NCI-H2227 (cell line): ENCODE data around the gene HNRNPUL2.
A peak's percentile ranks its signal among the peaks of the same experiment; 100 is the strongest.

ENCODE experiments used
- DNase-seq: peaks from one replicate; lab custom pipeline; 2025; ENCODE audit not compliant: unreplicated experiment; lab: John Stamatoyannopoulos, UW

The HNRNPUL2 gene

DNA sequence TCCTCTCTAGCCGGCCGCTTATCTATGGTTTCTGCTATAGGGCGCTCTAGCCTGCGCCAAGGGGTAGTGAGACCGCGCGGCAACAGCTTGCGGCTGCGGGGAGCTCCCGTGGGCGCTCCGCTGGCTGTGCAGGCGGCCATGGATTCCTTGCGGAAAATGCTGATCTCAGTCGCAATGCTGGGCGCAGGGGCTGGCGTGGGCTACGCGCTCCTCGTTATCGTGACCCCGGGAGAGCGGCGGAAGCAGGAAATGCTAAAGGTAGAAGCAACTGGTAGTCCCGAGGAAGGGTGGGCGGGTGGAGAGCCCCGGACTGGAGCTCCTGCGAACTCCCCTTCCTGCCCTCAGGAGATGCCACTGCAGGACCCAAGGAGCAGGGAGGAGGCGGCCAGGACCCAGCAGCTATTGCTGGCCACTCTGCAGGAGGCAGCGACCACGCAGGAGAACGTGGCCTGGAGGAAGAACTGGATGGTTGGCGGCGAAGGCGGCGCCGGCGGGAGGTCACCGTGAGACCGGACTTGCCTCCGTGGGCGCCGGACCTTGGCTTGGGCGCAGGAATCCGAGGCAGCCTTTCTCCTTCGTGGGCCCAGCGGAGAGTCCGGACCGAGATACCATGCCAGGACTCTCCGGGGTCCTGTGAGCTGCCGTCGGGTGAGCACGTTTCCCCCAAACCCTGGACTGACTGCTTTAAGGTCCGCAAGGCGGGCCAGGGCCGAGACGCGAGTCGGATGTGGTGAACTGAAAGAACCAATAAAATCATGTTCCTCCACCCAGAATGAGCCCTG is 55.5 kb downstream of the HNRNPUL2 start, which contains the start of the genes LBHD1 and UQCC3:
TSS of gene LBHD1 (minus strand) at position 660 of the 782 bp plus-strand sequence. CDS start 2,236 bp downstream, outside the sequence.
TSS of gene UQCC3 (plus strand) at position 66 of the 782 bp plus-strand sequence. CDS start at position 139, 73 bp downstream.
- DNase-seq, result peak; percentile 95

DNA sequence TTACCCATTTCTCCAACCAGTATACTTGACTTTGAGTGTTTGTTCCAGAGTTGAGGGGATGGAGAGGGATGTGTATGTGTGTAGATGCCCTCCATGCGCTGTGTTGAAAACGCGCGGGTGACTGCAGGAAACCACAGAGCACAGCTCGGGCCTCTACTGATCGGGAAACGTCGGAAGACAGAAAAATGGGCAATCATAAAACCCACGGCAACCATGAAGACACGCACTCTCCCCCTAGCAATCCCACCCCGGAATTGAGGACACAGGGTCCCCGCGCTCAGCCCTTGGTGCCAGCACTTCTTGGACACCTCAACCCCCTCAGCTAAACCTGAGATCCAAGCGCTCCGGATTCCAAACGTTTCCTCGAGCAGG is 56.0 kb downstream of the HNRNPUL2 start:
- no peak for DNase-seq

DNA sequence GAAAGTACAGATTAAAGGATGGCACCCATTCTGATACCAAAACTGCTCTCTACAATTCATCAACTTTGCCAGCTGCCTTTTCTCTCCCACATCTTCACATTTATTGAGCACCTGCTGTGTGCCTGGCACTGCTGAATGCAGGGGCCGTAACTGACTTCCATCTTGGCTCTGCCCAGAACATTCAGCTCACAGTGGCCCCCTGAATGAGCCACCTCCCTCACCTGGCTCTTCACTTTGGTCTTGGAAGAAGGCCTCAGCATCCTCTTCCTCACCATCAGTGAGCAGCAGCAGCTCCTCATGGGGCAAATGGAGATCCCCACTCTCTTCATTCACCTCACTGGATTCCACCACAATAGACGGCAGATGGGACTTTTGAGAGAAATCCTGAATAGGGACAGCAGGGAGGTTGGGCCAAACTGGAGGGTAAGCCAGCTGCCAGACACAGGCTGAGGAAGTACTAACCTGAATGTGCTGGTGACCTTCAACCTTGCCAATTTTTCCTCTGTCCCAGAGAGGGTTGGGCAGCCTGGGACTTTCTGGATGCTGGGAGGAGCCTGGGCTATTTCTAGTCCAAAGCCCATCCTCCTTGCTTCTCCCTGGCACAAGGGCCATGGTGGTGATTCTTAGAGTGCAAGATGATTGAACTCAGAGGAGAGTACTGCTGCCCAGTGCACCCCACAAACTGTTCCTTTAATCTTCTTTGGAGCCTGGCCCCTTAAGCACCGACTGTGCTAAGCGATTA is 57.7 kb downstream of the HNRNPUL2 start:
- peak; percentile 27 for DNase-seq

DNA sequence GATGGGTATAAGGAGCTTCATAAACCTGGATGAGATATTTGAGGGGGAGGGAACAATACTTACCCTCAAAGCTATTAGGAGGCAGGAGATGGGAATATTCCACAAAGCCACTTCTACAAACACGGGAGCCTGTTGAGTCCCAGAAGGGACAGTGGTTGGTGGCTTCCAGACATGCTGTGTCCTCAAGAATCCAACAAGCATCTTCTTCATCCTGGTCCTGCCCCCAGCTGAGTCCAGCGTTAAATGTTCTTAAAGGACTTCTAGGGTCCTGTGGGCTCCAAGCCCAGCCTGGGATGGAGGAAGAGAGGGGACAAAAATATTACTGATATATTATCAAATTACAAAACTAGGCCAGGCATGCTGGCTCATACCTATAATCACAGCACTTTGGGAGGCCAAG is 59.8 kb downstream of the HNRNPUL2 start:
- no peak for DNase-seq

DNA sequence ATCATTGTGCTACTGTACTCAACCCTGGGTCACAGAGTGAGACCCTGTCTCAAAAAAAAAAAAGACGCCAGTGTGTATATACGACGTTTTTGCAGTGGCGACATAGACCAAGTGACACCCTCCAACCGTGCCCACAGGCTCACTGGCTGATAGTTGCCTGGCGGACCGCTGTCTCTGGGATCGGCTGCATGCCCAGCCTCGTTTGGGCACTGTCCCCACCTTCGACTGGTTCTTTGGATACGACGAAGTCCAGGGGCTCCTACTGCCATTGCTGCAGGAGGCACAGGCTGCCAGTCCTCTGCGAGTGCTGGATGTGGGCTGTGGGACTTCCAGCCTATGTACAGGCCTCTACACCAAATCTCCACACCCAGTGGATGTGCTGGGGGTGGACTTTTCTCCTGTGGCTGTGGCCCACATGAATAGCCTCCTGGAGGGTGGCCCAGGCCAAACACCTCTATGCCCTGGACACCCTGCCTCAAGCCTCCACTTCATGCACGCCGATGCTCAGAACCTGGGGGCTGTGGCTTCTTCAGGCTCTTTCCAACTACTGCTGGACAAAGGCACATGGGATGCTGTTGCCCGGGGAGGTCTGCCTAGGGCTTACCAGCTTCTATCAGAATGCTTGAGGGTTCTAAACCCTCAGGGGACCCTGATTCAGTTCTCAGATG is 60.9 kb downstream of the HNRNPUL2 start:
- DNase-seq, result no peak

DNA sequence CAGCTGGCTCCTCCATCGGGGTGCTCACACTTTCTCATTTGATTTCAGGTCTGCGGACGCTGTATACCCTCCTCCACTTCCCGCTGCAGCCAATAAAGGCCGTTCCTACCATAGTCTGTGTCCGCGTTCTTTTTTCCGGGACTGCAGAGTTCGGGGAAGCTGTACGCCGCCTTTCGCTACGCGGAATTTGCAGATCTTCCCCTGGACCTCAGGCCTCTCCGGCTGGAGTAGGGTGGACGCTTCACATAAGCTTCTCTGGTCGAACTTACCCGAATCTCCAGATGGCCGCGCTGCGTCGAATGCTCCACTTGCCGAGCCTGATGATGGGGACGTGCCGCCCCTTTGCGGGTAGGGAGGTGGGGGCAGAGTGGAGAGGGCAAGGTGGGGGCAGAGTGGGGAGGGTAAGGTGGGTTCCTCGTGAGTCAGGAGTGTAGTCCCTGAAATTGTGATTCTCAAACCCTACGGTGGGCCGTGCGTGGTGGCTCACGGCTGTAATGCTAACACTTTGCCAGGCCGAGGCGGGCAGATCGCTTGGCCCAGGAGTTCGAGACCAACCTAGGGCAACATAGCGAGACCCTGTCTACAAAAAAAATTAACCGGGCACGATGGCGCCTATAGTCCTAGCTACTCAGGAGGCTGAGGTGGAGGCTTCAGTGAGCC is 61.5 kb downstream of the HNRNPUL2 start:
- DNase-seq, result peak; percentile 79

DNA sequence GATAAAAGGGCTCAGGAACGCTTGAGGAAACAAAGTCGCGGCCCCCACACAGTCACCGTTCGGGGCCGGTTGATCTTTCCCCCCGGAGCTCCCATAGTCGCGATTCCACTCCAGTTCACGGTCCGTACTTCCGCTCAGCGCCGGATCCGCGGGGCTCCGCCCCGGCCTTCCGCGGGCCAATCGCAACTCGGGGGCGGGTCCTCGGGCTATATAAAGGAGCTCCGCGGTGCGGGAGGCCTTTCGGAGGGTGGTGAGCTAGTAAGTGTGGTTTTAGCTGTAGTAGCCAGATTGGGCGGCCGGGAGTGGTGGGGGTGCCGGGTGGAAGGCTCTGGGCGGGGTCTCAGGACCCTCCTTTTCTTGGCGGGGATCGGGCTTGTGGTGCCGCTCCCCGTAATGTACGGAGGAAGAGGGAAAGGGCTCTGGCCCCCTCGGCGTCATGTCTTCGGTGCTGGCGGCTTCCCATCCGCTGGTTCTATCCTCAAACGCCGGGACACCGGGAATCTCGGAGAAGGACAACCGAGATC is 62.1 kb downstream of the HNRNPUL2 start, which contains the start of the genes C11orf98 and CSKMT:
TSS of gene C11orf98 (minus strand) at position 136 of the 524 bp plus-strand sequence. CDS start at position 95, 41 bp downstream.
TSS of gene CSKMT (plus strand) at position 238 of the 524 bp plus-strand sequence. CDS start 568 bp downstream, outside the sequence.
- DNase-seq, result peak; percentile 97

DNA sequence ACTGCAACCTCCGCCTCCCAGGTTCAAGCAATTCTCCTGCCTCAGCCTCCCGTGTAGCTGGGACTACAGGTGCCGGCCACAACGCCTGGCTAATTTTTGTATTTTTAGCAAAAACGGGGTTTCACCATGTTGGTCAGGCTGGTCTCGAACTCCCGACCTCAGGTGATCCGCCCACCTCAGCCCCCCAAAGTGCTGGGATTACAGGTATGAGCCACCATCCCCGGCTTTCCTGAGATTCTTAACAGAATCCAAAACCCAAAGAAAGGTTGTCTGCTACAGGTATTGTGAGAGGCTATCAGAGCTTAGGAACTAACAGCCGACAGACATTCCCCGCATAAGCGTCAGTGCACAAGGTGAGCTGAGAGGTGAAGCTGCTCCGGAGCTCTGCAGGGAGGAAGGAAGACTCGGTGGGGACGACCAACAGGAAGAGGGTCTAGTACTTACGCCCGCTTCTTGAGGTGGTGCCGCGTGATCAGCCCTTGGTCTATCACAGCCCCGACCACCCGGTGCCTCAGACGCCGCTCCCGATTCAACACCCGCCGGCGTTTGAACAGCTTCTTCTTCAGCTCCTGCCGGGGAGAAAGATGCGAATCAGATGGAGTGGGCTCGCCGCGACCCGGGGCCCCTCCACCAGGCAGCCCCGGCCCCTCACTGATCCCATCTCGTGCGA is 62.7 kb downstream of the HNRNPUL2 start:
- DNase-seq, result peak; percentile 82
